NCI-H2227 (cell line): ENCODE results near the gene NACC1.
A peak's percentile ranks its signal among the peaks of the same experiment; 100 is the strongest.

Experiments used
- DNase-seq: peaks from one replicate; lab custom pipeline; 2025; ENCODE audit not compliant: unreplicated experiment; lab: John Stamatoyannopoulos, UW

NACC1 gene

GRCh38 chr19:13138171-13138915 lies 20.3 kb downstream of the NACC1 start:
- no peak for DNase-seq

- DNase-seq: no peak
These were observed 20.8 kb downstream of the NACC1 start for GRCh38 chr19:13138916-13139198.

- DNase-seq: no peak
These were observed 21.7 kb downstream of the NACC1 start for GRCh38 chr19:13139633-13140311.

GRCh38 chr19:13146763-13147563 lies 28.9 kb downstream of the NACC1 start:
- no peak for DNase-seq

GRCh38 chr19:13149173-13149627 lies 31.1 kb downstream of the NACC1 start:
- peak; percentile 43 for DNase-seq

- peak; percentile 64 for DNase-seq
These were observed 31.6 kb downstream of the NACC1 start for GRCh38 chr19:13149628-13150186.

GRCh38 chr19:13150187-13150930 lies 32.3 kb downstream of the NACC1 start, which contains the start of the genes IER2 and STX10:
IER2 (plus strand) TSS chr19:13150411; CDS start chr19:13153187, 2,776 bp downstream.
STX10 (minus strand) TSS chr19:13150375; CDS start chr19:13150173, 202 bp downstream.
- DNase-seq: peak; percentile 90

GRCh38 chr19:13150931-13151604 lies 33.0 kb downstream of the NACC1 start:
- no peak for DNase-seq

GRCh38 chr19:13151605-13152355 lies 33.7 kb downstream of the NACC1 start:
- peak; percentile 95 for DNase-seq

- DNase-seq: no peak
These were observed 34.4 kb downstream of the NACC1 start for GRCh38 chr19:13152356-13152973.

- DNase-seq: peak; percentile 94
These were observed 35.0 kb downstream of the NACC1 start for GRCh38 chr19:13152974-13153568.

GRCh38 chr19:13153569-13154240 lies 35.6 kb downstream of the NACC1 start:
- DNase-seq: peak; percentile 39

- DNase-seq: peak; percentile 53
These were observed 36.2 kb downstream of the NACC1 start for GRCh38 chr19:13154241-13154778.

GRCh38 chr19:13154911-13155471 lies 36.9 kb downstream of the NACC1 start:
- DNase-seq: peak; percentile 53

- DNase-seq: peak; percentile 65
These were observed 37.7 kb downstream of the NACC1 start for GRCh38 chr19:13155472-13156359.

GRCh38 chr19:13159713-13160112 lies 41.6 kb downstream of the NACC1 start:
- no peak for DNase-seq
